Measurements from ENCODE around the gene ZNRD2.
"Not testable (repeated sequence)": the region's sequence is repeated elsewhere in the genome, so short reads cannot be mapped to it uniquely, and the experiment has no call there.

The ZNRD2 gene

GRCh38 chr11:65563601-65564000, 6.7 kb upstream of the ZNRD2 start:
- Histone ChIP-seq H3K36me3 (ENCODE audit: low read depth) (peaks cover 6% of the 10 kb centered on the region; the same call in 1 of the 2 replicates), H3K4me1 (ENCODE audit: insufficient read depth, poor library complexity, severe bottlenecking) (peaks cover 33% of the 10 kb centered on the region), H3K9me3 (ENCODE audit: severe bottlenecking) (no peaks in the 10 kb centered on the region), H3K4me3 (ENCODE audit: severe bottlenecking) (no peak overlapping the region), H3K27ac (ENCODE audit: poor library complexity, severe bottlenecking) (no peak overlapping the region), H3K27me3 (ENCODE audit: insufficient read depth, poor library complexity, severe bottlenecking) (no peaks in the 10 kb centered on the region)
- TF ChIP-seq, protein P1, sequence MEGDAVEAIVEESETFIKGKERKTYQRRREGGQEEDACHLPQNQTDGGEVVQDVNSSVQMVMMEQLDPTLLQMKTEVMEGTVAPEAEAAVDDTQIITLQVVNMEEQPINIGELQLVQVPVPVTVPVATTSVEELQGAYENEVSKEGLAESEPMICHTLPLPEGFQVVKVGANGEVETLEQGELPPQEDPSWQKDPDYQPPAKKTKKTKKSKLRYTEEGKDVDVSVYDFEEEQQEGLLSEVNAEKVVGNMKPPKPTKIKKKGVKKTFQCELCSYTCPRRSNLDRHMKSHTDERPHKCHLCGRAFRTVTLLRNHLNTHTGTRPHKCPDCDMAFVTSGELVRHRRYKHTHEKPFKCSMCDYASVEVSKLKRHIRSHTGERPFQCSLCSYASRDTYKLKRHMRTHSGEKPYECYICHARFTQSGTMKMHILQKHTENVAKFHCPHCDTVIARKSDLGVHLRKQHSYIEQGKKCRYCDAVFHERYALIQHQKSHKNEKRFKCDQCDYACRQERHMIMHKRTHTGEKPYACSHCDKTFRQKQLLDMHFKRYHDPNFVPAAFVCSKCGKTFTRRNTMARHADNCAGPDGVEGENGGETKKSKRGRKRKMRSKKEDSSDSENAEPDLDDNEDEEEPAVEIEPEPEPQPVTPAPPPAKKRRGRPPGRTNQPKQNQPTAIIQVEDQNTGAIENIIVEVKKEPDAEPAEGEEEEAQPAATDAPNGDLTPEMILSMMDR (IDR thresholded peaks at IDR 0.05; ENCODE audit: poor library complexity, severe bottlenecking) = no peak
- no peak for DNase-seq (ENCODE audit: low spot score)
- ATAC-seq (ENCODE audit: low read depth) = no peak

DNA sequence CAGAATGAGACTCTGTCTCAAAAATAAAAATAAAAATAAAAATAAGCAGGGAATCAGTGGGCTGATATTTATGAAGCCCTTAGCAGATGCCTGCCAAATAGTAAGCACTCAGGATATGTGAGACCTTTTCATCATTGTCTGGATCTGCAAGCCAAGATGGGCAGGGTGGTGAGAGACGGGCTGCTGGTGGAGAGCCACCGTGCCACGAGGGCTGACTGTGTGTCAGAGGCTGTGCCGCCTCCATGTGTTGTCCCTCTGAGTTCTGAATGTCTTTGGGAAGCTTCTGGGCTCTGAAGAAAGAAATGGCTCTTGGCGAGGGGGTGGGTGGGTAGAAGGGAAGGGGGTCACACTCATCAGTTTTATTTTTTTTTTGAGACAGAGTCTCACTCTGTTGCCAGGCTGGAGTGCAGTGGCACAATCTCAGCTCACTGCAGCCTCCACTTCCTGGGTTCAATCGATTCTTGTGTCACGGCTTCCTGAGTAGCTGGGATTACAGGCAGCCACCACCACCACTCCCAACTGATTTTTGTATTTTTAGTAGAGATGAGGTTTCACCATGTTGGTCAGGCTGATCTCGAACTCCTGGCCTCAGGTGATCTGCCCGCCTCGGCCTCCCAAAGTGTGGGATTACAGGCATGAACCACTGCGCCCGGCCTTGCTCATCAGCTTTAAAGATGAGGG, 5.3 kb upstream of the ZNRD2 start:
- Histone ChIP-seq H3K4me1 (ENCODE audit: insufficient read depth, poor library complexity, severe bottlenecking) (peaks cover 22% of the 10 kb centered on the region), H3K27ac (ENCODE audit: poor library complexity, severe bottlenecking) (peak overlapping the region; percentile 35)
- H3K9me3 ChIP-seq (ENCODE audit: severe bottlenecking); DNase-seq (ENCODE audit: low spot score); H3K36me3 ChIP-seq (ENCODE audit: low read depth); H3K27me3 ChIP-seq (ENCODE audit: insufficient read depth, poor library complexity, severe bottlenecking); H3K4me3 ChIP-seq (ENCODE audit: severe bottlenecking); ATAC-seq (ENCODE audit: low read depth): not testable (repeated sequence)

- Histone ChIP-seq H3K27ac (ENCODE audit: poor library complexity, severe bottlenecking) (peak overlapping the region; percentile 35), H3K4me1 (ENCODE audit: insufficient read depth, poor library complexity, severe bottlenecking) (peaks cover 14% of the 10 kb centered on the region), H3K36me3 (ENCODE audit: low read depth) (peaks cover 7% of the 10 kb centered on the region; the same call in 1 of the 2 replicates), H3K9me3 (ENCODE audit: severe bottlenecking) (no peaks in the 10 kb centered on the region), H3K27me3 (ENCODE audit: insufficient read depth, poor library complexity, severe bottlenecking) (no peaks in the 10 kb centered on the region), H3K4me3 (ENCODE audit: severe bottlenecking) (no peak overlapping the region)
- TF ChIP-seq, protein P1 (IDR thresholded peaks at IDR 0.05; ENCODE audit: poor library complexity, severe bottlenecking) = no peak
- no peak for ATAC-seq (ENCODE audit: low read depth)
- no peak for DNase-seq (ENCODE audit: low spot score)
These were observed 4.4 kb upstream of the ZNRD2 start for GRCh38 chr11:65565624-65566453.

DNA sequence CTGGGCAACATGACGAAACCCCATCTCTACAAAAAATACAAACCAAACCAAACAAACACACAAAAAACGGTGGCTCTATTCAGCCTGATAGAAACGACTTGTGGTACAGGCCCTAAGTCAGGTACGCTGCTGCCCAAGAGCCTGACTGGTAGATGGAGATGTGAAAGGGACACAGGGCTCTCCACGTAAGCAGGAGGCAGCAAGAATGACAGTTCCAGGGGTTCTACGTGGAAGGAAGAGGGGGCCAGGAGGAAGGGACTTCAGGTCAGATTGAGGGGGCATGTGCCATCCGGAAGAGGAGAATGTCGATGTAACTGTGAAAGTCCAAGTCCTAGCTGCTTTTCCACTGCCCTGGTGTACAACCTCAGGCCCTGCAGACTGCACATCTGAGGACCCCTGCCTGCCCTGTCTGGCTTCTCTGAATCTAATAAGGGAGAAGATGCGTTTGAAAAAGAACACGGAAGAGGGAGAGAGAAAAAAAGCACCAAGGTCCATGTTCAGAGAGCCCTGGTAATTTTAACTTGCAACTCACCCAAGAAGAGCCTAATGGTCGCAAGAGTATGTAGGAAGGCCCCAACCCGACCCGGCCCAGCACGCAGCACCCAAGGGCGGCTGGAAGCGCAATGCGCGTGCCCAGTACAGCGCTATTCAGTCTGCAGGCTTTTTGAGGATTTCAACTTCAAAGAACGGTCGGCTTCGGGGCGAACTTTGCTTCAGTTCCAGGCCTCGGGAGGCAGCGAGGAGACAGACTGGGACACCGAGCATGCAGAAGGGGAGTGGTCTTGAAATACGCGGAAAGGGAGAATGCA, 909 bp upstream of the ZNRD2 start:
- no peaks in the 10 kb centered on the region for H3K9me3 ChIP-seq (ENCODE audit: severe bottlenecking)
- ATAC-seq (ENCODE audit: low read depth) (peak; percentile 6; the same call in 1 of the 3 replicates), DNase-seq (ENCODE audit: low spot score) (no peak)
- TF ChIP-seq, protein P1 (IDR thresholded peaks at IDR 0.05; ENCODE audit: poor library complexity, severe bottlenecking) = no peak
- peaks cover 13% of the 10 kb centered on the region for H3K36me3 ChIP-seq (ENCODE audit: low read depth)
- H3K4me1 ChIP-seq (ENCODE audit: insufficient read depth, poor library complexity, severe bottlenecking) = peaks cover 20% of the 10 kb centered on the region
- H3K27me3 ChIP-seq (ENCODE audit: insufficient read depth, poor library complexity, severe bottlenecking) = no peaks in the 10 kb centered on the region
- H3K27ac ChIP-seq (ENCODE audit: poor library complexity, severe bottlenecking) = peak overlapping the region; percentile 86
- H3K4me3 ChIP-seq (ENCODE audit: severe bottlenecking) = peak overlapping the region; percentile 52

GRCh38 chr11:65571420-65571819, 1.1 kb downstream of the ZNRD2 start:
- no peak overlapping the region for H3K4me3 ChIP-seq (ENCODE audit: severe bottlenecking)
- no peak for ATAC-seq (ENCODE audit: low read depth)
- peaks cover 13% of the 10 kb centered on the region for H3K36me3 ChIP-seq (ENCODE audit: low read depth)
- no peaks in the 10 kb centered on the region for H3K9me3 ChIP-seq (ENCODE audit: severe bottlenecking)
- H3K4me1 ChIP-seq (ENCODE audit: insufficient read depth, poor library complexity, severe bottlenecking) = peaks cover 14% of the 10 kb centered on the region
- peak; percentile 47 for DNase-seq (ENCODE audit: low spot score)
- H3K27me3 ChIP-seq (ENCODE audit: insufficient read depth, poor library complexity, severe bottlenecking) = no peaks in the 10 kb centered on the region
- TF ChIP-seq, protein P1 (IDR thresholded peaks at IDR 0.05; ENCODE audit: poor library complexity, severe bottlenecking) = no peak
- H3K27ac ChIP-seq (ENCODE audit: poor library complexity, severe bottlenecking) = peak overlapping the region; percentile 86
